CD4-positive, CD25-positive, alpha-beta regulatory T cell (primary cell): ENCODE data around the gene OPCML. TPM values are rescaled to one million over a fixed set of nuclear protein-coding genes. Genes with fewer than 3 reads are reported as not detected.

Experiments used
- ATAC-seq, 2 donors: fragments of 150-1000 bp; cut with Tn5 transposase; one replicate each; pipeline ENCODE4 v1.10.0; 2021; ENCODE audit warnings: low read depth in 2 of 2, moderate number of reproducible peaks in 2 of 2, moderate library complexity in 1 of 2
- DNase-seq, 3 donors: peaks; one replicate each; pipeline versions ENCODE4 v3.0.0 to v3.0.0-alpha.2; 2012 to 2022; ENCODE audit warnings: mixed read lengths in 1 of 3
- H3K27ac ChIP-seq: one replicate; pipeline ENCODE4 v1.7.0; 2013; ENCODE audit warnings: mild to moderate bottlenecking, low read length; ENCODE audit not compliant: insufficient read depth, poor library complexity, severe bottlenecking
- H3K27me3 ChIP-seq: one replicate; pipeline ENCODE4 v1.7.0; 2013; ENCODE audit warnings: low read length; ENCODE audit not compliant: control insufficient read depth, insufficient read depth
- H3K36me3 ChIP-seq: one replicate; pipeline ENCODE4 v1.7.0; 2013; ENCODE audit warnings: mild to moderate bottlenecking, low read length, moderate library complexity; ENCODE audit not compliant: control insufficient read depth, insufficient read depth
- H3K4me1 ChIP-seq: 2 replicates; pipeline ENCODE4 v1.7.0; 2013; ENCODE audit warnings: mild to moderate bottlenecking, low read length; ENCODE audit not compliant: insufficient read depth, control insufficient read depth, poor library complexity, severe bottlenecking
- H3K4me3 ChIP-seq: one replicate; pipeline ENCODE4 v1.7.0; 2013; ENCODE audit warnings: low read depth, mild to moderate bottlenecking, low read length, moderate library complexity
- H3K9me3 ChIP-seq, 2 experiments: 1 replicate in 1 of 2; 2 replicates in 1 of 2; pipeline ENCODE4 v1.7.0; 2013; ENCODE audit warnings: low read length in 2 of 2, mild to moderate bottlenecking in 1 of 2, moderate library complexity in 1 of 2; ENCODE audit not compliant: control insufficient read depth in 2 of 2
- H3K27ac Mint-ChIP-seq, 3 donors: one replicate each; pipeline ENCODE4 v1.8.0; 2020 to 2022; ENCODE audit warnings: mild to moderate bottlenecking in 3 of 3, mixed read lengths in 3 of 3, moderate library complexity in 2 of 3
- H3K27me3 Mint-ChIP-seq: one replicate; pipeline ENCODE4 v1.8.0; 2022; ENCODE audit warnings: mild to moderate bottlenecking, mixed read lengths
- H3K36me3 Mint-ChIP-seq: one replicate; pipeline ENCODE4 v1.8.0; 2020; ENCODE audit warnings: mixed read lengths
- H3K4me1 Mint-ChIP-seq, 4 donors: one replicate each; pipeline ENCODE4 v1.8.0; 2020 to 2022; ENCODE audit warnings: mixed read lengths in 4 of 4, mild to moderate bottlenecking in 1 of 4
- H3K4me3 Mint-ChIP-seq, 4 donors: one replicate each; pipeline ENCODE4 v1.8.0; 2020 to 2022; ENCODE audit warnings: mild to moderate bottlenecking in 4 of 4, mixed read lengths in 4 of 4, moderate library complexity in 3 of 4
- H3K9me3 Mint-ChIP-seq, 7 donors: one replicate each; pipeline ENCODE4 v1.8.0; 2020 to 2022; ENCODE audit warnings: mixed read lengths in 7 of 7, mild to moderate bottlenecking in 3 of 7, moderate library complexity in 2 of 7
- polyA plus RNA-seq, 4 donors: library from polyadenylated mRNA; unstranded; fragments of 300-500 nt; fragmentation: Illumina TruSeq; gene quantifications; one replicate each; pipeline ENCODE4 v1.2.3, GENCODE V29; 2021
- total RNA-seq: library from RNA; stranded (reverse); gene quantifications from one replicate; pipeline ENCODE4 v1.2.3, GENCODE V29; 2022

The OPCML gene
- total and polyA plus RNA-seq, 5 donors from 2014 or later = not detected

DNA sequence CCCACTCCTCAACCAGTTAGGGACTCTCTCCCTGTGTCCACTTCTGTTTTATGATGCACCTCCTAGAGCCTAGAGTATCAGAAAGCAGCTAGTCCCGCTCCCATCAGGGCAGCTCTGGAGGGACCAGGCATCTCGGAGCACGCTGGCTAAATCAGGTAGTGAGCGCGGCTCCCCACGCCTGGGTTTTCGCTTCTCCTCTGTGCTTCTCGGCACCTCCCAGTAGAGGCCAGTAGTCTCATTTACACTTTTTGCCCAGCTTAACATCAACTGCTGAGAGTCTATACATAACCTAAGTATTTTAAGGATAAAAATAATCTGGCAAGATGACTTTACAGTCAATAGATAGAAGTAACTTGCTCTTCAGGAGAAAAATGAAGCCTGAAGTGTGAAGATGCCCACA is 473.8 kb downstream of the OPCML start:
- H3K4me1 ChIP-seq = no peaks in the 10 kb centered on the region
- DNase-seq = no peak
- H3K27ac ChIP-seq = no peak overlapping the region
- ATAC-seq = no peak
- H3K27ac Mint-ChIP-seq = no peak overlapping the region
- no peaks in the 10 kb centered on the region for H3K36me3 Mint-ChIP-seq
- H3K27me3 Mint-ChIP-seq = no peaks in the 10 kb centered on the region
- H3K9me3 Mint-ChIP-seq = peaks cover 0 to 9% (median 2%) of the 10 kb centered on the region in 7 donors
- H3K9me3 ChIP-seq = no peaks in the 10 kb centered on the region
- H3K36me3 ChIP-seq = no peaks in the 10 kb centered on the region
- no peak overlapping the region for H3K4me3 Mint-ChIP-seq
- H3K4me3 ChIP-seq = no peak overlapping the region
- H3K4me1 Mint-ChIP-seq = no peaks in the 10 kb centered on the region
- H3K27me3 ChIP-seq = no peaks in the 10 kb centered on the region

GRCh38 chr11:133053124-133053776 is 479.1 kb downstream of the OPCML start:
- ATAC-seq = no peak
- no peak overlapping the region for H3K27ac Mint-ChIP-seq

GRCh38 chr11:133052537-133052936 is 479.8 kb downstream of the OPCML start:
- H3K27ac ChIP-seq = no peak overlapping the region
- Mint-ChIP-seq H3K27ac (no peak overlapping the region), H3K36me3 (no peaks in the 10 kb centered on the region), H3K9me3 (peaks cover 0 to 9% (median 0%) of the 10 kb centered on the region in 7 donors), H3K27me3 (no peaks in the 10 kb centered on the region), H3K4me1 (no peaks in the 10 kb centered on the region), H3K4me3 (no peak overlapping the region)
- ATAC-seq = no peak
- no peaks in the 10 kb centered on the region for H3K36me3 ChIP-seq
- H3K4me1 ChIP-seq = no peaks in the 10 kb centered on the region
- no peaks in the 10 kb centered on the region for H3K9me3 ChIP-seq
- no peak overlapping the region for H3K4me3 ChIP-seq
- no peaks in the 10 kb centered on the region for H3K27me3 ChIP-seq
- no peak for DNase-seq

More at GRCh38 chr11:133053124-133053776, 479.1 kb downstream of the OPCML start:
- Mint-ChIP-seq H3K27me3 (no peaks in the 10 kb centered on the region), H3K36me3 (no peaks in the 10 kb centered on the region), H3K9me3 (peaks cover 0 to 9% (median 2%) of the 10 kb centered on the region in 7 donors), H3K4me1 (no peaks in the 10 kb centered on the region), H3K4me3 (no peak overlapping the region)
- H3K27ac ChIP-seq = no peak overlapping the region
- no peaks in the 10 kb centered on the region for H3K9me3 ChIP-seq
- H3K4me3 ChIP-seq = no peak overlapping the region
- no peaks in the 10 kb centered on the region for H3K4me1 ChIP-seq
- H3K27me3 ChIP-seq = no peaks in the 10 kb centered on the region
- no peak for DNase-seq
- H3K36me3 ChIP-seq = no peaks in the 10 kb centered on the region

GRCh38 chr11:133049244-133050019 is 482.9 kb downstream of the OPCML start:
- Mint-ChIP-seq H3K36me3 (no peaks in the 10 kb centered on the region), H3K4me1 (no peaks in the 10 kb centered on the region)

GRCh38 chr11:133048270-133048669 is 484.0 kb downstream of the OPCML start:
- Mint-ChIP-seq H3K27ac (no peak overlapping the region), H3K4me1 (no peaks in the 10 kb centered on the region), H3K9me3 (peaks cover 0 to 2% (median 0%) of the 10 kb centered on the region in 7 donors), H3K27me3 (no peaks in the 10 kb centered on the region), H3K4me3 (no peak overlapping the region), H3K36me3 (no peaks in the 10 kb centered on the region)
- ATAC-seq (no peak), DNase-seq (no peak)
- Histone ChIP-seq H3K27me3 (no peaks in the 10 kb centered on the region), H3K4me1 (no peaks in the 10 kb centered on the region), H3K27ac (no peak overlapping the region), H3K9me3 (no peaks in the 10 kb centered on the region), H3K4me3 (no peak overlapping the region), H3K36me3 (no peaks in the 10 kb centered on the region)

More at GRCh38 chr11:133049244-133050019, 482.9 kb downstream of the OPCML start:
- Histone ChIP-seq H3K27ac (no peak overlapping the region), H3K27me3 (no peaks in the 10 kb centered on the region), H3K9me3 (no peaks in the 10 kb centered on the region), H3K36me3 (no peaks in the 10 kb centered on the region), H3K4me3 (no peak overlapping the region), H3K4me1 (no peaks in the 10 kb centered on the region)
- ATAC-seq (no peak), DNase-seq (no peak)
- peaks cover 0 to 2% (median 0%) of the 10 kb centered on the region in 7 donors for H3K9me3 Mint-ChIP-seq
- no peak overlapping the region for H3K4me3 Mint-ChIP-seq
- no peaks in the 10 kb centered on the region for H3K27me3 Mint-ChIP-seq
- no peak overlapping the region for H3K27ac Mint-ChIP-seq

DNA sequence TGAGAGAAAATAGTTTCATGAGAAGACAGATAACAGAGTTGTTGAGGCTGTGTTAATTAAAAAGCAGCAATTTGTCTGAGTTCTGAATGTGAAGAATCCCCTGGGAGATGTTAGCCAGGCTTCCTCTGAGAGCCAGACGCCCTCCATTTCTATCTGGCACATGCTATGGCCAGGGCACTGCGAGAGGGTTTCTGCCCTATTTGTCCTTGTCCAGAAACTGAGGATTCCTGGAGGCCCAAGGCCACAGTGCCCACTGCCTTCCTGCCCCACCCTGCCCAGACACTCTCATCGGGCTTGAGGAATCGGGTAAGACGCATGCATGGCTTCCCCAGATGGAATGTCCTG is 484.6 kb downstream of the OPCML start:
- Mint-ChIP-seq H3K4me1 (no peaks in the 10 kb centered on the region), H3K27me3 (no peaks in the 10 kb centered on the region), H3K36me3 (no peaks in the 10 kb centered on the region), H3K4me3 (no peak overlapping the region), H3K27ac (no peak overlapping the region), H3K9me3 (peaks cover 0 to 2% (median 0%) of the 10 kb centered on the region in 7 donors)
- DNase-seq = no peak
- H3K4me1 ChIP-seq = no peaks in the 10 kb centered on the region
- H3K4me3 ChIP-seq = no peak overlapping the region
- H3K27ac ChIP-seq = no peak overlapping the region
- no peaks in the 10 kb centered on the region for H3K9me3 ChIP-seq
- H3K36me3 ChIP-seq = no peaks in the 10 kb centered on the region
- ATAC-seq = no peak
- no peaks in the 10 kb centered on the region for H3K27me3 ChIP-seq

DNA sequence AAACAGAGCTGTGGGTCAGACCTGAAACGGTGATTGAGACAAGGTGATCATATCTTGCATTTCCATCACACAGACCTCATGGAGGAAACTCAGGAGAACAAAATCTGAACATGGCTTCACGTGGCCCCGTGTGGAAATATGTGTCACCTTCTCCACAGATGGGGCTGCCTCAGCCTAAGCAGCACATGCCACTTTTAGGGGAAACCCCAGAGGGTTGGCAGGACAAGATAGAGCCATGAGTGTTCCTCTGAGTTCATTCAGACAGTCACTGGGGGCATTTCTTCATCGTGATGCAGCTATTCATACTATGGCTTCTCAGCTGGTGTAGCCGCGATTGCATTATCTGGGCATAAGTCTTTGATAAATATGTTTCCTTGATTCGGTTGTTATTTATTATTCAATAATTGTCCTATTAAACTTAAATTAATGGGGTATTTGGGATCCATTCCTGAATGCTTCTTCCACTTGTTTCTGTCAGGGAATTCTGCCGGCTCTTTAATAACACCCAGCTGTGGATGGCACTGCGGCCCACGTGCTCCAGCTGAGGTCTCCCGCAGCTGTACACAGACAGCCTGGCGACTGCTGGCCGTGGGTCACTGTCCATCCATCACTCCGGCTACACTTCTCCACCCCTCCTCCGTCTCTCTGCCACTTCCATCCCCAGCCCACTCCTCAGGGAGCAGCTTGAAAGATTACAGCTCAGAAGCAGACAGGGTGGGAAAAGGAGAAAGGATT is 485.1 kb downstream of the OPCML start:
- DNase-seq (no peak), ATAC-seq (no peak)
- Mint-ChIP-seq H3K4me1 (no peaks in the 10 kb centered on the region), H3K4me3 (no peak overlapping the region), H3K27ac (no peak overlapping the region), H3K36me3 (no peaks in the 10 kb centered on the region), H3K27me3 (no peaks in the 10 kb centered on the region), H3K9me3 (peaks cover 0 to 2% (median 0%) of the 10 kb centered on the region in 7 donors)
- H3K27me3 ChIP-seq = no peaks in the 10 kb centered on the region
- H3K4me1 ChIP-seq = no peaks in the 10 kb centered on the region
- H3K36me3 ChIP-seq = no peaks in the 10 kb centered on the region
- H3K4me3 ChIP-seq = no peak overlapping the region
- H3K27ac ChIP-seq = no peak overlapping the region
- H3K9me3 ChIP-seq = no peaks in the 10 kb centered on the region
